Measurements from ENCODE around the gene LIMD2.

The LIMD2 gene

GRCh38 chr17:63675607-63676546 is 24.0 kb downstream of the LIMD2 start:
- H3K4me3 ChIP-seq (ENCODE audit: low read depth, low read length) = peak overlapping the region; percentile 27
- DNase-seq (ENCODE audit: low read depth) = peak; percentile 91
- no peak for TF ChIP-seq CTCF (IDR thresholded peaks at IDR 0.05; ENCODE audit: control insufficient read depth, extremely low read depth, insufficient read depth)

DNA sequence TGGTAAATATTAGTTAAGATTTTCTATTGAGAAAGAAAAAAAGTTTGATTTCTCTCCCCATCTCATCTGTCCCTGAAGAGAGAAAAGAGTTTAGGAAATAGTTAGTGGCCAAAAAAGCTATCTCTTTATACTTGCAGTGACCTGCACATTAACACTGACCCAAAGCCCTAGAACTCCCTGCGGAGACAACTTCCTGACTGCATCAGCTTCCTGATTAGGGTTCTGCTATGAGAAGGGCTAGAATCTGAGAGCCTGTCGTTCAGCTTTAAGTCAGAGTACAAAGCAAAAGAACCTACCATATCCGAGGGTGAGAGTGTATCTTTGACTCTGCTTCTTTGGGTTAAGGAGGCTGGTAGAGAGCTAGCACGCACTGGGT is 24.7 kb downstream of the LIMD2 start:
- no peak for TF ChIP-seq CTCF (IDR thresholded peaks at IDR 0.05; ENCODE audit: control insufficient read depth, extremely low read depth, insufficient read depth)
- DNase-seq (ENCODE audit: low read depth) = no peak
- H3K4me3 ChIP-seq (ENCODE audit: low read depth, low read length) = 0 out of 2 replicates have a peak overlapping the region, but pooled peaks have one; percentile 27

GRCh38 chr17:63672856-63673255 is 27.1 kb downstream of the LIMD2 start:
- no peak for DNase-seq (ENCODE audit: low read depth)
- no peak for TF ChIP-seq CTCF (IDR thresholded peaks at IDR 0.05; ENCODE audit: control insufficient read depth, extremely low read depth, insufficient read depth)
- H3K4me3 ChIP-seq (ENCODE audit: low read depth, low read length) = no peak overlapping the region

- no peak for TF ChIP-seq CTCF (IDR thresholded peaks at IDR 0.05; ENCODE audit: control insufficient read depth, extremely low read depth, insufficient read depth)
- no peak overlapping the region for H3K4me3 ChIP-seq (ENCODE audit: low read depth, low read length)
- no peak for DNase-seq (ENCODE audit: low read depth)
Measured at GRCh38 chr17:63665527-63666214, 34.3 kb downstream of the LIMD2 start.

DNA sequence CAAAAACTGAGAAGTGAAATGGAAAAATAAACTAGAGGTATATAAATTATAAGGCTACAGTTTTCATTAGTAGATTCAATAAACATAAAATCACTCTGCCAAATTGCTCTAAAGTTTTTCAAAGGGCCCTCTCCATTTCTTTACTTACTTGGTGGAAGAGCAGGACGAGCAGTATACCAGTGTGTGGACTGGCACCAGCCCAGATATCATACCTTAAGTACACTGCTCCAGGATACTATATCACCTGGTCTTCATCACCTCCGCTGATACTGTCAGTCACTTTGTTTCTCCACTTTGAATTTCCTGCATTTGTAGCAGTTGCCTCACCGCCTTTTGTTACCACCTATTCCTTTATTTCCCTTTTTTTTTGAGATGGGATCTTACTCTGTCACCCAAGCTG is 40.1 kb downstream of the LIMD2 start:
- no peak for TF ChIP-seq CTCF (IDR thresholded peaks at IDR 0.05; ENCODE audit: control insufficient read depth, extremely low read depth, insufficient read depth)
- H3K4me3 ChIP-seq (ENCODE audit: low read depth, low read length) = no peak overlapping the region
- peak; percentile 85 for DNase-seq (ENCODE audit: low read depth)

GRCh38 chr17:63658366-63658765 is 41.6 kb downstream of the LIMD2 start:
- H3K4me3 ChIP-seq (ENCODE audit: low read depth, low read length) = no peak overlapping the region
- no peak for TF ChIP-seq CTCF (IDR thresholded peaks at IDR 0.05; ENCODE audit: control insufficient read depth, extremely low read depth, insufficient read depth)
- no peak for DNase-seq (ENCODE audit: low read depth)

Data from LNCaP clone FGC (cell line).